Calu3 (cell line): Measurements from ENCODE around the gene TMEM30B. TPM values are rescaled to one million over a fixed set of nuclear protein-coding genes. Genes with fewer than 3 reads are reported as not detected.

Experiments
- BruUV-seq: library from RNA; stranded (reverse); fragments of 400-500 nt; replicated peaks from 2 replicates; lab custom pipeline; 2021; lab: Mats Ljungman, UMichigan
- CTCF ChIA-PET: fragments of 300-600 bp; sonication (Branson Sonifier 250); formaldehyde crosslinking; loops from one replicate; lab custom pipeline; 2022; ENCODE audit warnings: antibody characterized with exemption; lab: Charles Lee
- DNase-seq: peaks from one replicate; pipeline ENCODE4 v3.0.0; 2022
- H3K27ac Mint-ChIP-seq: one replicate; pipeline ENCODE4 v1.8.0; 2022; ENCODE audit warnings: mixed read lengths; ENCODE audit not compliant: unreplicated experiment
- H3K27me3 Mint-ChIP-seq: one replicate; pipeline ENCODE4 v1.8.0; 2022; ENCODE audit warnings: mixed read lengths; ENCODE audit not compliant: unreplicated experiment
- H3K36me3 Mint-ChIP-seq: one replicate; pipeline ENCODE4 v1.8.0; 2022; ENCODE audit warnings: mild to moderate bottlenecking, moderate library complexity, mixed read lengths; ENCODE audit not compliant: insufficient read depth, unreplicated experiment
- H3K4me1 Mint-ChIP-seq: one replicate; pipeline ENCODE4 v1.8.0; 2022; ENCODE audit warnings: mild to moderate bottlenecking, low read depth, mixed read lengths; ENCODE audit not compliant: unreplicated experiment
- H3K4me3 Mint-ChIP-seq: one replicate; pipeline ENCODE4 v1.8.0; 2022; ENCODE audit warnings: mild to moderate bottlenecking, low read depth, moderate library complexity, mixed read lengths; ENCODE audit not compliant: unreplicated experiment
- H3K9me3 Mint-ChIP-seq: one replicate; pipeline ENCODE4 v1.8.0; 2022; ENCODE audit warnings: low read depth, mixed read lengths; ENCODE audit not compliant: unreplicated experiment
- intact Hi-C: fragments of 100-400 bp; cut with micrococcal nuclease; formaldehyde crosslinking; loops from one replicate; pipeline ENCODE4 v1.10.0; 2022; ENCODE audit not compliant: unreplicated experiment
- total RNA-seq: library from RNA; stranded (reverse); gene quantifications from 2 replicates; pipeline ENCODE4 v1.2.3, GENCODE V29; 2022
- TF ChIP-seq, protein P1 (sequence below): fragments of 200-600 bp; IDR thresholded peaks from one replicate; pipeline ENCODE4 v1.8.0; 2022; ENCODE audit warnings: antibody characterized with exemption; ENCODE audit not compliant: unreplicated experiment

The TMEM30B gene
- total RNA-seq, 1 experiment from 2014 or later, result 55.5 TPM

- intact Hi-C loops, result no loop called here
- Mint-ChIP-seq H3K9me3 (no peaks in the 10 kb centered on the region), H3K4me1 (no peaks in the 10 kb centered on the region), H3K4me3 (no peak overlapping the region), H3K36me3 (no peaks in the 10 kb centered on the region), H3K27ac (no peak overlapping the region), H3K27me3 (no peaks in the 10 kb centered on the region)
- CTCF ChIA-PET, result no interaction called here
- TF ChIP-seq, protein P1, sequence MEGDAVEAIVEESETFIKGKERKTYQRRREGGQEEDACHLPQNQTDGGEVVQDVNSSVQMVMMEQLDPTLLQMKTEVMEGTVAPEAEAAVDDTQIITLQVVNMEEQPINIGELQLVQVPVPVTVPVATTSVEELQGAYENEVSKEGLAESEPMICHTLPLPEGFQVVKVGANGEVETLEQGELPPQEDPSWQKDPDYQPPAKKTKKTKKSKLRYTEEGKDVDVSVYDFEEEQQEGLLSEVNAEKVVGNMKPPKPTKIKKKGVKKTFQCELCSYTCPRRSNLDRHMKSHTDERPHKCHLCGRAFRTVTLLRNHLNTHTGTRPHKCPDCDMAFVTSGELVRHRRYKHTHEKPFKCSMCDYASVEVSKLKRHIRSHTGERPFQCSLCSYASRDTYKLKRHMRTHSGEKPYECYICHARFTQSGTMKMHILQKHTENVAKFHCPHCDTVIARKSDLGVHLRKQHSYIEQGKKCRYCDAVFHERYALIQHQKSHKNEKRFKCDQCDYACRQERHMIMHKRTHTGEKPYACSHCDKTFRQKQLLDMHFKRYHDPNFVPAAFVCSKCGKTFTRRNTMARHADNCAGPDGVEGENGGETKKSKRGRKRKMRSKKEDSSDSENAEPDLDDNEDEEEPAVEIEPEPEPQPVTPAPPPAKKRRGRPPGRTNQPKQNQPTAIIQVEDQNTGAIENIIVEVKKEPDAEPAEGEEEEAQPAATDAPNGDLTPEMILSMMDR, result no peak
- DNase-seq, result no peak
- BruUV-seq, result no TSS peak
Observed at GRCh38 chr14:61229475-61229888, 51.7 kb downstream of the TMEM30B start.

DNA sequence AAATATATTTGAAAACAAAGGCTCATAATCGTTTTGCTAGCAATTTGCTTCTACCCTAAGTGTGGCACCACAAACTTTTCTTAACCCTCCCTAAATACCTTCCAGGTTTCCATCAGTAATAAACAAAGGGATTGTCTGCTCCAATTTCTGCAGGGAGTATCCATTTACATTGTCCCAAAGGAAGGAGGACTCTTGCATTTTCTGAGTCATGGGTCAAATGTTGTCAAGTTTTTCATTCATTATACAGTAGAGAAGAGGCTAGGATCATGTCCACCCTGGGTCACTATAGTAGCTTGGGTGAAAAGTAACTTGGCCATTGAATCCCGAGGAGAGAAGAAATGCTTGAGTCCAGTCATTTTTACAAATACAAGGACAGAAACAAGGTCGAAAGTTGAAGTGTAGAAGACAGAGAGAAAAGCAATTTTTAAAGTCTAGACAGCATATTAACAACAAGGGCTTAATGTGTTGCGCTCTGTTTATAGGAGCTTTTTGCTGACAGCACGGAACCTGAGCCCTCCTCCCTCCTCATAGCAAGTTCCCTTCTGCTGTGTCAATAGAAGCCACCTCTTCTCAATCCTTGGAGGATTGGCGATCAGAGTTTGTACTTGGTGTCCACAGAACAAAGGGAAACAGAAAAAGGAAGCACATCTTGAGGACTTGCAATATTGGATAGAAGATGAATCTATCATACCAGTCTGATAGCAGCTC, 53.1 kb downstream of the TMEM30B start:
- Mint-ChIP-seq H3K36me3 (no peaks in the 10 kb centered on the region), H3K9me3 (no peaks in the 10 kb centered on the region), H3K4me1 (no peaks in the 10 kb centered on the region), H3K27me3 (no peaks in the 10 kb centered on the region), H3K27ac (no peak overlapping the region), H3K4me3 (no peak overlapping the region)
- no TSS peak for BruUV-seq
- DNase-seq, result no peak
- intact Hi-C loops, result no loop called here
- CTCF ChIA-PET, result no interaction called here
- TF ChIP-seq, protein P1, result no peak

Other genes starting within 250 kb of the TMEM30B start
- gene PRKCH, start 40.2 kb upstream of the TMEM30B start, total RNA-seq, result 18.5 and 22.3 TPM in 2 replicates